ENCODE data around the gene MDN1. TPM values are rescaled to one million over a fixed set of nuclear protein-coding genes. Genes with fewer than 3 reads are reported as not detected.
"Not testable (repeated sequence)": the region's sequence is repeated elsewhere in the genome, so short reads cannot be mapped to it uniquely, and the experiment has no call there.

MDN1 gene
- total RNA-seq, 1 donor from 2014 or later: 36.0 TPM

DNA sequence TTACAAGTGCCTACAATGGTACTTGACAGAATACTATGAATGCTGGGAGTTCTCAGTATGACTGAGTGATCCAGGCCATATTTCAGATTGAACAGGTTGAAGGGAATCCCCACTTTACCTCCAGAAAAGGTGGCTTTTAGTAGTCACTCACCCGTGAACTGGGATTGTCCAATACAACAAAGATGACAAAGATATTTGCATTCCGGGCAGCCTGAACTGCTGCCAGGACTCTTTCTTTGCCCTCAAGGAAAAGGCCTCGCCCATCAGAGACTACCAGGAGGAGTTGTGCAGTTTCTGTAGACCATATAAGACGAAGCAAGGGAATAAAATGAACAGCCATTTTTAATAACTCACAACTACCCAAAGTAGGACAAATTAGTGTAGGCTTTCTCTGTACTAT is 174.7 kb downstream of the MDN1 start:
- DNase-seq: no peak

DNA sequence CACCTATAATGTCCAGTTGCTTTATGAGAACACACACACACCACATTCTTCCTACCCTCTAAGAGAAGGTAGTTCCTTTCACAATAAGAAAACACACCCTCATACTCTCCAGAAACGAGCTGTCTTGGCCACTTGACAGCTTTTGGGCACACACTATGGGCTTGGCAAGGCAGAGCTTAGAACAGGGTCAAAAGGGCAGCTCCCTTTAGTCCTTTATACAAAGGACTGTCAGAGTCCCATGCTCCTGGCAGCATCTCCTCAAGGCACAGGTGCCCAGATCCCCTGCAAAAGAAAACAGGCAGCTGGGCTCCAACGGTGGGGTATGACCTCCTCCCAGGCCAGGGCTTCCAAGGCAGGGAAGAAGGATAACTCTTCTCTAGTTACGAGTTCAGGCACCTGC is 176.2 kb downstream of the MDN1 start:
- no peak for DNase-seq

DNA sequence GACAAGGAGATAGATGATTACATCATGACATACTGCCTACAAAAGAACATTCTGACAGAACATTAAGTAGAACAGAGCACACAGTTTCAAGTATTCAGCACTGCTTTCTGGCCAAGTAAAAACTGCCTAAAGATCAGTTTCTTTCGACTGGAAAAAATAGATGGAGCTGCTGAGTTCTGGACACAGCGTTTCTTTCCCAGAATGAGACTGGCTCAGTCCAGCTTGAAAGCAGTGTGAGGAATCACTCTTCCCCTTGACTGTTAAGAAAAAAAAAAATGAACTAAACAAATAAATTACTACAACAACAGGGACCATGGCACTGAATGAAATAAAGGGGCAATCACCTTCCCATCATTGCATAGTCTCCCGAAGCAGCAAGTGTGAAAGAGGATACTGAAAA is 176.6 kb downstream of the MDN1 start:
- no peak for DNase-seq

DNA sequence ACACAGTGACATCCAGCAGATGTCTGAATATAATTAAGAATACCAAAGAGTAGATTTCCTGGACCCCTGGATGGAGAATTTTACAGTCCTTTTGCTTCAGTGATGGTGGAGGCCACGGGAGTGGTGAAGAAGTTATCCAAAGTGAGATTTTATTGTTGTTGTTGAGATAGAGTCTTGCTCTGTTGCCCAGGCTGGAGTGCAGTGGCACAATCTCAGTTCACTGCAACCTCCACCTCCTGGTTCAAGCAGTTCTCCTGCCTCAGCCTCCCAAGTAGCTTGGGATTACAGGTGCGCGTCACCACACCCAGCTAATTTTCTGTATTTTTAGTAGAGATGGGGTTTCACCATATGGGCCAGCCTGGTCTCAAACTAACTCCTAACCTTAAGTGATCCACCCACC is 178.0 kb downstream of the MDN1 start:
- not testable (repeated sequence) for DNase-seq

DNA sequence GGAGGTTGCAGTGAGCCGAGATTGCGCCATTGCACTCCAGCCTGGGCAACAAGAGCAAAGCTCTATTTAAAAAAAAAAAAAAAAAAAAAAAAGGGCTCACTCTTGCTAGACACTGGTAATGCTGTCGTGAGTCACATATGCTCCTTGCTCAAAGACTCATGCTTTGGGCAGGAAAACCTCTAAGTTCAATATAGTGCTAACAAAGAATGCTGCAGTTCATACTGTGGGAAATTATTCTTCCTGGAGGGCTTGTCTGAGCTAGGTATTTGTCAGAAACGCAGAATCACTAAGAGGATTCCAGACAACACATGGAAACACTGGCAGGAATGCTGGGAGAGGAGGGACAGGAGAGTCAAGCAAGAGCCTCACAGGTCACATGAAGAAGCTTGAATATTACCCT is 178.8 kb downstream of the MDN1 start:
- DNase-seq: no peak

DNA sequence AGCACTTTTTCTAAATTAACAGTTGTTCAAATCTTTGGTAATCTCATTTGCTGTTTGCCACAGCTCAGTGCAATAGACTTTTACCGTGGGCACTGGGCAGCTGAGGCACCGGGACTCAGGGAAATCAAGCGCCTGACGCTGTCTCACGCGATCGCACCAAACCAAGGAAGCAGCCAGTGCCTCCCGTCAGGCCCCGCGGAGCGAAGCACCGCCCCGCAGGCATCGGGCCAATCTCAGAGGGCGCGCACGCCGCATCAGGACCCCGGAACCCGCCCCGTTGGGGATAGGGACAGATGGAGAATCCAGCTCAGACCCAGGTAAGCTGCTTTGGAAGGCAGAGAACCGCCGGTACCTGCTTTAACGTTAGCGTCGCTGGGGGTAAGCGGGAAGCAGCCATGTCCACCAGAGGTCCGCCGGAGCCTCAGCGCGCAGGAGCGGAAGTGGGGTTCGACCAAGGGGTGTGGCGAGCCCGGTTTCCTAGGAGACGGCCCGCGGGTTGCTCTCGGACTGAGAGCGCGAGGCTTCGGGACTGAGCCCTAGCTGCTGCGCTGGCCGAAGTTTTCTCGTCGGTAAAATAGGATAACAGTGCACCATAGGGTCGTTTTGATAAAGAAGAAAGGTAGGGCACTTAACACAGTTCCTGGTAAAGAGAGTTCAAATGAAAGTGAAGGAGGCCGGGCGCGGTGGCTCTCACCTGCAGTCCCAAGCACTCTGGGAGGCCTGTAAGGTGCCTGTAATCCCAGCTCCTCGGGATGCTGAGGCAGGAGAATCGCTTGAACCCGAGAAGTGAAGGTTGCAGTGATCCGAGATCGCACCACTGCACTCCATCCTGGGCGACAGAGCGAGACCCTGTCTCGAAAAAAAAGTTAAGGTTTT is 181.0 kb downstream of the MDN1 start, which contains the start of gene LYRM2:
Gene LYRM2 (minus strand): TSS at position 428 of the 876 bp plus-strand sequence. CDS start 31 bp downstream, at position 397.
- DNase-seq: peak; percentile 98

DNA sequence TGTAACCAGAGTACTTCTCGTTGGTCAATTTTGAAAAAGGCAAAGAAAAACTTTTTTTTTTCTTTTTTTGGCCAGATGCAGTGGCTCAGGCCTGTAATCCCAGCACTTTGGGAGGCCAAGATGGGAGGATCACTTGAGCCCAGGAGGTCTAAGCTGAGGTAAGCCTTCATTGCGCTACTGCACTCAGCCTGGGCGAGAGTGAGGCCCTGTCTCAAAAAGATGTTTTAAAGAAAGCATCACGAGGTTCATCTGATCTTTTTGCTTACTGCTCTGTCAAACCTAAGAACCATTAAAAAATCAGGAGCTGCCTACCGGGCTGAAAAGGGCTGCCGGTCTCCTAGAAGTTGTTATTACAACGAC is 181.7 kb downstream of the MDN1 start:
- no peak for DNase-seq

DNA sequence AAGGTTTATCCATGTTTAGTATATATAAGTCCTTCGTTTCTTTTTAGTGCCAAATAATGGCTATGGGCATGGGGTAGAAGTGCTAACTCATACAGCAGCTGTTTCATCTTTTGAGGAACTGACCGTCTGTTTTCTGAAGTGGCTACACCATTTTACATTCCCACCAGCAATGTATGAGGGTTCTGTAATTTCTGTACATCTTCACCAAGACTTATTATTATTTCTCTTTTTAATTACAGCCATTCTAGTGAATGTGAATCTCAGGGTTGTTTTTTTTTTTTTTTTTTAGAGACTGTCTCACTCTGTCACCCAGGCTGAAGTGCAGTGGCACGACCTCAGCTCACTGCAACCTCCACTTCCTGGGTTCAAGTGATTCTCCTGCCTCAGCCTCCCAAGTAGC is 183.2 kb downstream of the MDN1 start:
- not testable (repeated sequence) for DNase-seq

DNA sequence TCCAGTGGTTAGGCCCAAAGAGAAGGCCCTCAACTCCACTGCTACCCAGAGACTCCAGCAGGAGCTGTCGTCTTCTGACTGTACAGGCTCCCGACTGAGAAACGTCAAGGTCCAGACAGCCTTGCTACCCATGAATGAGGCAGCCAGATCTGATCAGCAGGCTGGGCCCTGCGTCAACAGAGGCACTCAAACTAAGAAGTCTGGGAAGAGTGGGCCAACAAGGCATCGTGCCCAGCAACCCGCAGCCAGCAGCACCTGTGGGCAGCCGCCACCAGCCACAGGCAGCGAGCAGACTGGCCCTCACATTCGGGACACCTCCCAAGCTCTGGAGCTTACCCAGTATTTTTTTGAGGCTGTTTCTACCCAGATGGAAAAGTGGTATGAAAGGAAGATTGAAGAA is 189.1 kb downstream of the MDN1 start:
- no peak for DNase-seq

DNA sequence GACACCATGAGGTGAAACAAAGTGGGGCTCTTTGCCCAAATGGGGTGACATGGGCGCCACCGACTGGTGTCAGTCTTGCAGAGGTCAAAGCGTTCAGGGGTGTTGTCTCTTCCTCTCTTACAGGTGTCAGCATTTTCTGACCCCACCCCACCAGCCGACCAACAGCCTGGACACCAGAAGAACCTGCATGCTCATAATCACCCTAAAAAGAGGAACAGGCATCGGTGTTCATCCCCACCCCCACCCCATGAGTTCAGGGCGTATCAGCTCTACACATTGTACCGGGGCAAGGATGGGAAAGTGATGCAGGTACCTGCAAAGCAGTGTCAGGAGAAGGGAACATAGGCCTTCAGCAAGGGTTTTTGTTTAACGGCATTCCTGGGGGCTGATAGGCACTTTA is 195.8 kb downstream of the MDN1 start:
- DNase-seq: no peak

DNA sequence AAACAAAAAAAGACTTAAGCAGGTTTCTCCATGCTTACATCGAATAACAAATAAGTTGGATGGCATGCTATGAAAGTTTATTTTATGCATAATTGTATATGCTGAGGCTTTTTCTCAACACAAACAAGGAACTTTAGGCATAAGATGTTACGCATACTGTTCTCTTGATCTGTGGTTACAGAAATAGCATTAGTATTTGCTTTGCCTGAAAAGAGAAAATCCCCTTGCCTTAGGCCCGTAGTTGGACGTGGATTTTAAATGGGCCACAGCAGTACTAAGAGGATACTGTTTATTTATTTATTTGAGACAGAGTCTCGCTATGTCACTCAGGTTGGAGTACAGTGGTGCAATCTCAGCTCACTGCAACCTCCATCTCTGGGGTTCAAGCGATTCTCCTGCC is 200.0 kb downstream of the MDN1 start:
- DNase-seq: no peak

DNA sequence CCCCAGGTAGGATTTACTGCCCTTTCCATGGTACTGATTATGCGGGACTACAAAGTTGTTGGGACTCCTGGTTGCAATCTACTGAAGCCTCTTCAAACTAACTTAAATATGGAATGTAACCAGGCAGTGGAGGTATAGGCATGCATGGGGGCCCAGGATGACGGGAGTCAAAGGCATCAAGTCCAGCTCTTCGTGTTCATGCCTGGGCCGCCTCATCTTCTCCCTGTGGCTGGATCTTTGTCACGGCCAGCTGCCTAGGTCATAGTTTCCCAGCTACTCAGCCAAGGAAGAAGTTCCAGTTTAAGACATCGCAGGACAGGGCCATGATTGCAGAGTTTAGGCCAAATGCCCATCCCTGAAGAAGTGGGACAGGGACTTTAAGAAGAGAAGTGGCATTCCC is 201.6 kb downstream of the MDN1 start:
- no peak for DNase-seq

DNA sequence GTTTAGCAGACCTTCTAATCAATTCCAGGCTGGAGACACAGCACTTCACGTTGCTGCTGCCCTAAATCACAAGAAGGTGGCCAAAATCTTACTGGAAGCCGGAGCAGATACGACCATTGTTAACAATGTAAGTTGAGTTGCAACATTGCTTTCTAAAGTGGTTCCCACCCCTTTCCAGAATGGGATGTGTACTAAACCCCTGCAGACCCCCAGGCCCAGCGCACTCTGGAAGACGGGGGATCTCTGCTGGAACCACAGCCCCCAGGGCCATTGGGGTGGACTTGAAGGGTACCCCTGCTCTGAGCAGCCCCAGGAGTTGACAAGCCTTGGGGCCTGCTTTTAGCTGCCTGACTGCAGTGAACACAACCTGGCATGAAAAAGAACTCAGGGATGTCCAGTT is 203.1 kb downstream of the MDN1 start:
- no peak for DNase-seq

DNA sequence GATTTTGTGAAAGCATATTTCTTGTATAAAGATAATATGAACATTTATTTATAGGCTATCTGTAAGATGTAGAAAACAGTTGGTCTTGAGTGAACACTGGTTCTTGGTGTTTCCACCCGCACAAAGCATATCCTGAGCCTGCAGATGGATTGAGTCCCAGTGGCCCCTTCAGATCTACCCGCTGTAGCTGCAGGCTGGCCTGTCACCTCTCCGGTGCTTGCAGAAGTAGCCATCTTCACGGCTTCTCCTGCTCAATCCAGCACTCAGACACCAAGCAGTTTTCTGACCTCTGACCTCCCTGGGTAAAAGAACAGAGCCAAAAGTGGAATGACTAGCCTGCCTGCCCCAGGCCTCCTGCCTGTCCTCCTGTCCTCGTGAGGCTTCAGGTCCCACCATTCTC is 203.7 kb downstream of the MDN1 start:
- no peak for DNase-seq

DNA sequence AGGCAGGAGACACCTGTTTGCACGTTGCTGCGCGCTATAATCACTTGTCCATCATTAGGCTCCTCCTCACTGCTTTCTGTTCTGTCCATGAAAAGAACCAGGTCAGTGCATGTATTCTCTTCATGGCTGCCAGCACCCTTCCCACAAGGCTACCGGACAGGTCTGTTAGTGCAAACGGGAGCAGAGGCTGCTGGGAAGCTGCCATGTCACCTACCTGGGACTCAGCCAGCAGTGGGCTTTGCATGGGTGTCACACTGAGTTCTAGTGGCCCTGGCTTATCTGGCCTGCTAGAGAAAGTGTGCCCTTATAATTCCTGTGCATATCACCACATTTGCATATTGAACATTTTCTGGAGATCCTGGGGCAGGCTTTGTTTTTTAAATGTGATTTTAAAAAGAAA is 205.8 kb downstream of the MDN1 start:
- no peak for DNase-seq

DNA sequence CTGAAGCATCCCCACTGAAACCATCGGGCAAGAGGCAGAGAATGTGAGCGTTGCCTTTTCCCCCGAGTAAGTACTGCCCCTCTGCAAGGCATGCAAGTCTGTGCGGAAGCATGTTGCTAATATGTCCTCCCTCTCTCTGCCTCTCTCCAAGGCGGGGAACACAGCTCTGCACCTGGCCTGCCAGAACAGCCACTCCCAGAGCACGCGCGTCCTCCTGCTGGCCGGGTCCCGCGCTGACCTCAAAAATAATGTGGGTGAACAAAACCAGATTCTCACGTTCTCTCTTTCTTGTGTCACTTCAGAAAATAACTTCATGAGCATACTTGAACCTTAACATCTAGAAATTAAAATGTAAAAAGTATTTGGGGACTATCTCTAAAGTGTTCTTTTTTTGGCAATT is 207.5 kb downstream of the MDN1 start:
- DNase-seq: peak; percentile 10

DNA sequence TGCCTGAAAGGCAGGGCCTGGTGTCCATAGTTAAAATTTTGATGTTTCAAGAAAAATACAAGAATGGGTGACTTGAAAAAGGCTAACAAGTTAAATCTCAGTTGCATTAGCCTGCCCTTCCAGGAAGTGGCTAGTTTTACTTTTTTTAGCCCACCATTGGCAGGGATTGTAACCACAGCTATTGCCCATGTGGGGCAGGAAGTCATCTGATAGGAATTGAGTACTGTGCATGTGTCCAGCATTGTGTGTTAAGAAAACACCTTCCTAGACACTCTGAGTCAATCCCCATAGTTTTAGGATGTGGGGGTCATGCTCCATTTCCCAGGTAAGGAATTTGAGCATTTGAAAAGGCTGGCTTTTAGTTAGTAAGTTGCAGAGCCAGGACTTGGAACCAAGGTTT is 207.9 kb downstream of the MDN1 start:
- DNase-seq: no peak

DNA sequence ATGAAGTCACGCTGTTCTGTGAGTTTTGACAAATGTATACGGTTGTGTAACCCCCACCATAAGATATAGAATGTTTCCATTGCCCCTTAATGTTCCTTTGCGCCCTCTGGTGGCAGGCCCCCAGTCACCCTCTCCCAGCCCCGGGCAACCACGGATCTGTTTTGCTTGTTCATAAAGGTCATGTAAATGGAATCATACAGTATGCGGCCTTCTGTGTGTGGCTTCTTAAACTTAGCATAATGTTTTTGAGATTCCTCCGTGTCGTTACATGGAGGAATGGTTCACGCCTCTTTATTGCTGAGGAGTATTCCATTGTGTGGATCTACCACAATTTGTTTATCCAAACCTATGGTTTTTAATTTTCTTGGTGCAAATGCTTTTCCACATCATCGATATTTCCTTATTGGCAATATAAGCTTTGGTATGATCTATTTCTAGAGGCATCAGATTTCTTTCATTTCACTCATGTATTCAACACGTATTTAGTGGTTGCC is 209.4 kb downstream of the MDN1 start:
- DNase-seq: peak; percentile 55

DNA sequence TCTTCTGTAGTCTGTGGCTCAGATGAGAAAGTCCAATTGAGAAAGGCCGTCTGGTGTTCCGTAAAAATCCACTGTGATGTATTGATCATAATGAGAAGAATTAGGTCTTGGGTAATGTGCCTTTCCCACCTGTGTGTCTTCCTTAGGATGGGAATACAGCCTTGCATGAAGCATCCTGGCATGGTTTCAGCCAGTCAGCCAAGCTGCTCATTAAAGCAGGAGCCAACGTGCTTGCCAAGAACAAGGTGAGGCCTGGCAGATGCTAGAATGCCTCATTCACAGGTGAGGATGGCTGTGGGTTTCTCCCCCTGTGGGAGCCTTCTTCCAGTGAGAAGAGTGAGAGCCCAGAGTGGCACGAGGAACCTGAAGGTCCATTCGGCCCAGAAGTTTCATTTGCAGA is 213.7 kb downstream of the MDN1 start:
- DNase-seq: no peak

DNA sequence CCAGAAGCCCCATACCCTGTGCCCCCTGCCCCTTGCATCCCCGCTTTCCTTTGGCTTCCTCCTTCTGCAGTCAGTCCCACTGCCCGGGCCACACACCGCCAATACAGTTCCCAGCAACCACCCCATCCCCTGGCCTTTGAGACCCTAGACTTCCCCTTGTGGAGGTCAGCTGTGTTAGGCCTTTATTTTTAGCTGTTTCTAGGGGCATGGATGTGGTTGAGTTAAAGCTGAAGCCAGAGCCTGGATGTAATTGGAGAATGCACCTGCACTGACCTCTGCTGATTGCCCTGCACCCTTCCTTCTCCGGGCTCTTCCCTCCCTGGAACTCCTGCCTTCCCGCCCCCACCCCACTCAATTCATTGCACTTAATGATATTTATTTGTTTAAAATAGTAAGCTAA is 214.9 kb downstream of the MDN1 start:
- DNase-seq: no peak

DNA sequence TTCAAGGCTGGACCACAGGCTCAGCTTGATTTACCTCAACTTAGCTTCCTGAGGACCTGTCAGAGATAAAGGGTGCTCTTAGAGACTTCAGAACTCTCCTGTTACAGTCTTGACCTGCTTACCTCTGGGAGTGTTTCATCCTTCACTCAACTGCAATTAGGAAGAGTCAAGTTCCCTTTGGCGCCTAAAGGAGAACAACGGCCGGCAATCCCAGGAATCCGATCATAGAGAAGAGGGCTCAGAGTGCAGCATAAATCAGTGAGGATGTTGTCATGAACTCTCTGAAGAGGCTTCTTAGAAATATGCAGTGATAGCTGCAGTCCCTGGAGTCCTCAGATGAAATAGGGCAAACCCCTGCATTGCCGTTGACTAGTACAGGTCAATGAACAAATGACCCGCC is 217.4 kb downstream of the MDN1 start:
- no peak for DNase-seq

DNA sequence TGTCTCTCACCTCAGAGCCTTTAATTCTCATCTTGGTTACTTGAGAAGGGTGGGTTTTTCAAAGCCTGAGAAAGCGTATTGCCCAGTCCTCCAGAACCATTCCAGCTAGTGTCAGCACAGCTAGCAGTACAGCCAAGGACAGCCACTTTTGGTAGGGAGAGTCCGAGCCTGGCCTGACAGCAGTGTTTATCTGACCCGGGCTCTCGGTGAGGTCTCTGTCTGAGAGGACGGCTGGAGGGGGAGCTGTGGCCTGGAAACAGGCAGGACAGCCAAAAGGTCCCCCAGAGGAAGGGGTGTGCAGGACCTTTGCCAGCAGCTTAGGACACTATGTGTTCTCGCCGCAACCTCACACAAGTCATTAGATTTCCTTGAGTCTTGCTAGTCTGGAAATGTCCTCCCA is 219.9 kb downstream of the MDN1 start:
- no peak for DNase-seq

DNA sequence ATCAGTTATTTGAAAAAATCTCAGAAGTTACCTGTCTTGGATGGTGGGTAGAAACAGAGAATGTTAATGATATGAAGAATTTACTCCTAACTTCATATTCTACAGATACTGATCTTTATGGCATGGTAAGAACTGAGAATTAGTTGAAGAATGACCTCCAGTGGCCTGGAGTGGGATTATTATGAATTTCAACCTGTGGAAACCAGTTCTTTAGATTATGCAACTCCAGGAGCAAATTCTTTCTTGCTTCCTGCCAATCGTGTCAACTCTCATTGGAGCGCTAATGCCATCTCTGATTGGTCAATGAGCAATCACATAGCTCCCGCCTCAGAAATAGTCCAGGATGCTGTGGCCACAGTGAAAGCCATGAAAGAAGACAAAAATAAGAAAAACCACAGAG is 221.6 kb downstream of the MDN1 start:
- DNase-seq: peak; percentile 35

DNA sequence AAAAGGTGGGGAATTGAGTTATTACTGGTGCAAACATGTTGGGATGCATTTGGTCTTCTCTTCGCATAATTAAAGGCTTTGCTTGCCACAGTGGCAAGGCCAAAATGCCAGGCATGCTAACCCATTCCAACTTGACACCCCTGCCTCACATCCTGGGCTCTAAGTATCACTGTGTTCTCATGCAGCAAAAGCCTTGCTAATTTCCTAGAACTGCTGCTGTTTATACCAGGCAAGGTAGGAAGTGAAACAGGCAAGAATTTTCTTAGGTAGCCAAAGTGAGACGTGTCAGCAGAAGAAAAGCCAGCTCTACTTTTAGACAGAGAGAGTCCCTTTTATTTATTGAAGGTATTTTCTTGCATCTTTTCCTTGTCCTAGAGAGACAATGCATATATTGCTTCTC is 222.2 kb downstream of the MDN1 start:
- DNase-seq: no peak

All from tongue (tissue), 2 donors.